Measurements from ENCODE around the gene TOP2A.
A peak's percentile ranks its signal among the peaks of the same experiment; 100 is the strongest.
"Not testable (repeated sequence)": the region's sequence is repeated elsewhere in the genome, so short reads cannot be mapped to it uniquely, and the experiment has no call there.

TOP2A gene

DNA sequence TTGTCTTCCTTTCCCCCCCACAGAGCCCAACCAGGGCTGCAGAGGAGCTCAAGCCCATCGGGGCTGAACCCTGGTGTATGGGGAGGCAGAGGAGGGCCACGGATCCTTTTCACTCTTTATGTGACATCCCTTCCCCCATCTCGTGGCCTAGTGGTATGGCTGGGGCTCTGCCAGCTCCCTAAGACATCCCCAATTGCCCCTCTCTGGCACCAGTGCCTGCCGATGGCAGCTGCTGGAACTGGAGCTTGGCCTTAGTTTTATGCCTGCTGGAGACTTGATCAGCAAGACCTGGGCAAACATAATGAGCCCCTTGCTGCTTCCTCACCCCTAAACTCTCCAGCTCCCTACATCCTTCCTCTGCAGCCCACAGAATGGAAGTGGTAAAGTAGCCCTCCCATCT lies 8.0 kb upstream of the TOP2A start:
- no peak for TF ChIP-seq CTCF (IDR thresholded peaks at IDR 0.05; ENCODE audit: extremely low read depth, missing control alignments)
- no peak for DNase-seq (ENCODE audit: low spot score)

DNA sequence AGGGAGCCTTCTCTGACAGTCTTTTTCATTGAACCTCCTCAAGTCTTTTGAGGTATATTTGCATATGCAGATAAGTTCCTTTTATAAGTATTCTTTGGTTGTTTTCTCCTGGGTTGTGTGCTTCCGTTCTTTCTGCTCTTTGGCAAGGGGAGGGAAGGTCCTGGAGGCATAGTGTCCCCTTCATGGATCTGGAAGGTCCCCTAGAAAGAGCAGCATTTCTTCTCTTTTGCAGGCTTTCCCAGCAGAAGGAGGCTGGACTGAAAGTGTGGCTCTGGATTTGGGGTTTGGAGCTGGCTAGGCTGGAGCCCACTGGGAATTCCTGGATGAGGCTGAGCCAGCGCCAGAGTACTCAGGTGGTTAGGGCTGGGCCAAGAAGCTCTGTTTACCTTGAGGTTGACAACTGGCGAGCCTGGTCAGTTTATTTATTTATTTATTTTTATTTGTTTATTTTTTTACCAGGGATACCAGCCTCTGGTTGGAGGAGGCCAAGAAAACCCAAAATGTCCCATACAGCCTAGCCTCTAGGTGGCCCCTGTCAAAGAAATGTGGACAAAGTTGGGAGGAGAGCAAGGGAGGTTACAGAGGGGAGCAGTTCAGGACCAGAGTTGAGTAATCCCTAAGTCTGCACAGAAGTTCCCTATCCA lies 5.4 kb upstream of the TOP2A start:
- DNase-seq (ENCODE audit: low spot score): no peak
- no peak for TF ChIP-seq CTCF (IDR thresholded peaks at IDR 0.05; ENCODE audit: extremely low read depth, missing control alignments)

- no peak for TF ChIP-seq CTCF (IDR thresholded peaks at IDR 0.05; ENCODE audit: extremely low read depth, missing control alignments)
- no peak for DNase-seq (ENCODE audit: low spot score)
Observed at GRCh38 chr17:40419559-40420331, 2.0 kb upstream of the TOP2A start.

- TF ChIP-seq CTCF (IDR thresholded peaks at IDR 0.05; ENCODE audit: extremely low read depth, missing control alignments): no peak
- no peak for DNase-seq (ENCODE audit: low spot score)
Observed at GRCh38 chr17:40418428-40418706, 671 bp upstream of the TOP2A start.

DNA sequence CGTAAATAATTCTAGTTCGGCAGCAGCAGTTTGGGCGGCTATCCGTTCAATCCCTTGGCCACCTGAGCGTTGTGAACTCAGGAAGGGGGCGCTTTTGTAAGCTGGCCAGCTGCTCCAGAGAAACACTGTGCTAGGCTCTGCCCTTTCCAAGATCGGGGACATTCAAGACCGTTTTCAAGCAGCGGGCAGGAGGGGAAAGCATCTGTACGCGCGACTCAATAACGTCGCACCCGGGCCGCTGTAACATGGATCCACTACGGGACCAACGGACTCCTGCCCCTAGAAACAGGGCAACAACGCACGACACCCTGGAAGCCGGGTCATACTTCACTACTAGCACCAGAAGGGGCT lies 463 bp downstream of the TOP2A start:
- no peak for TF ChIP-seq CTCF (IDR thresholded peaks at IDR 0.05; ENCODE audit: extremely low read depth, missing control alignments)
- no peak for DNase-seq (ENCODE audit: low spot score)

DNA sequence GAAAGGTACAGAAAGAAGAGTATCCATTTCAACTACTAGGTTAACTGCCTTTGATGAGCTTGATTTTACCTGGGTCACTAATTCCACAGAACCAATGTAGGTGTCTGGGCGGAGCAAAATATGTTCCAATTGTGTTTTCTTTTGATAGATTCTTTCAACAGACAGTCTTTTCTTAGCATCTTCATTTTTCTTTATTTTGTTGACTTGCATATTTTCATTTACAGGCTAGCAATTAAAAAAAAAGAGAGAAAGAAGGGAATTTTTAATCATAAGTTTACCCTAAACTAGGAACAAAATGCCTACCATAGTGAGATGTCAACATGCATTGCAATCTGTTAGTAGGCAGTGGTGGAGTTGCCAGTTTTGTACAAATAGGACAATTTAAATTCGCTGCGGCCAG lies 1.0 kb downstream of the TOP2A start:
- DNase-seq (ENCODE audit: low spot score): no peak
- TF ChIP-seq CTCF (IDR thresholded peaks at IDR 0.05; ENCODE audit: extremely low read depth, missing control alignments): no peak

DNA sequence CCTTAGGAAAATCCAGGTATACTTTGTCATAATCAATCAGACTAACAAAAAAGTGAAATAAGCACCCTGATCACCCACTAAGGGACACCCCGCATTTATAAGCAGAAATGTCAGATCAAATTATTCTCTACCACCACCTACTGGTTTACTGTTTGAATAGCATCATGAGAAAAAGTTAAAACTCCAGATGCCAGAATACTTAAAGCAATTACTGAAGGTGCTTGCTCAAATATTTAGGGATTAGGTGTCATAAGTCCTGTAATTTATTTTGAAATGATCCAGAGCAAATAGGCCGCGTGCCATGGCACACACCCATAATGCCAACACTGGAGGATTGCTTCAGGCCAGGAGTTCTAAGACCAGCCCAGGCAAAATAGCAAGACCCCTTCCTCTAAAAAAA lies 2.3 kb downstream of the TOP2A start:
- peak; percentile 27 for TF ChIP-seq CTCF (IDR thresholded peaks at IDR 0.05; ENCODE audit: extremely low read depth, missing control alignments)
- no peak for DNase-seq (ENCODE audit: low spot score)

DNA sequence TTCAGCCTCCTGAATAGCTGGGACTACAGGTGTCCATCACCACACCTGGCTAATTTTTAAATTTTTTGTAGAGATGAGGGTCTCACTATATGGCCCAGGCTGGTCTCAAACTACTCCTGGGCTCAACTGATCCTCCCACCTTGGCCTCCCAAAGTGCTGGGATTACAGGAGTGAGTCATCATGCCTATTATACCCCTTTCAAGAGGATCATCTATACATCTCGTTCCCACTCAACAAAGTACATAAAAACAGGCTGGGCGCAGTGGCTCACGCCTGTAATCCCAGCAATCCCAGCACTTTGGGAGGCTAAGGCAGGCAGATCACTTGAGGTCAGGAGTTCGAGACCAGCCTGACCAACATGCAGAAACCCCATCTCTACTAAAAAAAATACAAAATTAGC lies 3.4 kb downstream of the TOP2A start:
- not testable (repeated sequence) for DNase-seq (ENCODE audit: low spot score)
